ENCODE data around the gene HHLA2.
"Not testable (repeated sequence)": the region's sequence is repeated elsewhere in the genome, so short reads cannot be mapped to it uniquely, and the experiment has no call there.

Gene HHLA2

DNA sequence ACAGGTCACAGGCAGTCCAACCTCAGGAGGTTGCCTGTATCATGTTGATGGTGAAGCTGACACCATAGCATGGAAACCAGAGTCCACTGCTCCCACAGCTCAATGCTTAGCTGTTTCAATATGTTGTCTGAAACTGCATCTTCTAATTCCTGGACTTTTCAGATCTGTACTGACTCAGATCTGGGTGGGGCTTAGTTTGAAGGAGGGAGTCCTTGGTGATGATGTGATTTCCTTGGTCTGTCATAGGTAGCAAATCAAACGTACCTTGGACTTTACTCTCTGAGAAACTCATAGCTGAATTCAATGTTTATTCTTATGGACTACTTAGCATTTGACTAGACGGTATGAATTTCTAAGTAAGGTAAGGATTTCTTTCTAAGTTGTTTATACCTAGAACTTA is at the start of gene HHLA2:
Gene HHLA2 (plus strand): TSS at position 310 of the 400 bp plus-strand sequence. CDS start 55,266 bp downstream, outside the sequence.
- Histone ChIP-seq H3K4me3 (no peak within 1 kb of the TSS), H3K27ac (no peak within 1 kb of the TSS)

DNA sequence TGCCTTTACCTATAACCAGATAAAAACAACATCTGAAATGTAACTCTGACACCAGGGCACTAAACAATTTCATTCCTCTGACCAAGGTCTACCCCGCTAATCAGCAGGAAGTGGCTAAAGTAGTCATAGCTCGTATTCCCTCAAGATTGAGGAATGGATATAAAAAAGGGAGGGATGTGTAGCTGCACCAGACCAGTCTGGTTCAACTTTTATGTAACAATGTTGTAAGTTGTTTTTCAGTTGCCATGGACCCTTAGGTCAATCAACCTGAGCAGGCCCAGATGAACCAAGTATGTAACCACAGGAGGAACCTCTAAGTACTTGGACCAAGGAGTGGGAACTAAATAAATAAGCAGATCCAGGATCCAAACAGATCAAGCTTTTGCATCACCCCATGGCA is 45.7 kb upstream of the HHLA2 start:
- Histone ChIP-seq H3K27ac (no peak overlapping the region), H3K4me3 (no peak overlapping the region)

- Histone ChIP-seq H3K4me3 (no peak overlapping the region), H3K27ac (no peak overlapping the region)
These were observed 45.1 kb upstream of the HHLA2 start for GRCh38 chr3:108251265-108251664.

DNA sequence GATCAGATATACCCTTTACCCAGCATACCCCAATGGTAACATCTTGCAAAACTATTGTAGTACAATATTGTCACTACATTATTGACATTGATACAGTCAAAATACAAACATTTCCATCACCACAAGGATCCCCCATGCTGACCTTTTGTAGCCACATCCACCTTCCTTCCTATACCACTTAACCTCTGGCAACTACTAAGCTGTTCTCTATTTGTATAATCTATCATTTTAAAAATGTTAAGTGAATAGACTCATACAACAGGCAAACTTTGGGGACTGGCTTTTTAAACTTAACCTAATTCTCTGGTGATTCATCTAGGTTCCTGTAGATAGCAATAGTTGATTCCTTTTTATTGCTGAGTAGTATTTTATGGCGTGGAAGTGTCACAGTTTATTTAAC is 44.5 kb upstream of the HHLA2 start:
- Histone ChIP-seq H3K27ac (no peak overlapping the region), H3K4me3 (no peak overlapping the region)

- H3K4me3 ChIP-seq, result no peak overlapping the region
- H3K27ac ChIP-seq, result no peak overlapping the region
These were observed 41.2 kb upstream of the HHLA2 start for GRCh38 chr3:108255131-108255530.

- not testable (repeated sequence) for H3K4me3 ChIP-seq, H3K27ac ChIP-seq
These were observed 31.6 kb upstream of the HHLA2 start for GRCh38 chr3:108264534-108265298.

DNA sequence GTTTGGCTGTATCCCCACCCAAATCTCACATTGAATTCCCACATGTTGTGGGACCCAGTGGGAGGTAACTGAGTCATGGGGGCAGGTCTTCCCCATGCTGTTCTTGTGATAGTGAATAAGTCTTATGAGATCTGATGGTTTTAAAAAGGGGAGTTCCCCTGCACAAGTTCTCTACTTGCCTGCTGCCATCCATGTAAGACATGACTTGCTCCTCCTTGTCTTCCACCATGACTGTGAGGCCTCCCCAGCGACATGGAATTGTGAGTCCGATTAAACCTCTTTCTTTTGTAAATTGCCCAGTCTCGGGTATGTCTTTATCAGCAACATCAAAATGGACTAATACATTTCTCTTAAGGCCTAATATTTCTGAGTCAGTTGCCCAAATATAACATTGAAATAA is 28.1 kb upstream of the HHLA2 start:
- H3K4me3 ChIP-seq, H3K27ac ChIP-seq: not testable (repeated sequence)

GRCh38 chr3:108271626-108272025 is 24.7 kb upstream of the HHLA2 start:
- Histone ChIP-seq H3K4me3 (no peak overlapping the region), H3K27ac (no peak overlapping the region)

- not testable (repeated sequence) for H3K4me3 ChIP-seq, H3K27ac ChIP-seq
These were observed 17.3 kb upstream of the HHLA2 start for GRCh38 chr3:108279066-108279465.

DNA sequence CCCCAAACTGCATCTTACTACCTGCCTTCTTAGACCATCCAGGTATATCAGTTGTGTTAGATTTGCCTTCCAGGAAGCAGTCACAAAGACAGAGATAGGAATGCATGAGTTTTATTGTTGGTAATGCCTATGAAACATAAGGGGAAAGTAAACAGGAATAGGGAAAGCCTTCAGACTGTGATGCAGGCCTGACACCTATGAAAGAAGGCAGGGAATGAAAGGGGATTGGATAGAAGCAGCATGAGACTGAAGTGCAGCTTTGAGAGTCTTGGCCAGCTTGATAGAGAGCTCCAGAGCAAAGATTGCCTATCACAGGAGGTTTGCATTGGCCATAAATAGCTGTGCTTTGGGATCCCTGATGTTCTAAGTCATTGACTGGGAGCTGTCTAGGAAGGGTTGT is 15.9 kb upstream of the HHLA2 start:
- H3K27ac ChIP-seq, result no peak overlapping the region
- H3K4me3 ChIP-seq, result no peak overlapping the region

DNA sequence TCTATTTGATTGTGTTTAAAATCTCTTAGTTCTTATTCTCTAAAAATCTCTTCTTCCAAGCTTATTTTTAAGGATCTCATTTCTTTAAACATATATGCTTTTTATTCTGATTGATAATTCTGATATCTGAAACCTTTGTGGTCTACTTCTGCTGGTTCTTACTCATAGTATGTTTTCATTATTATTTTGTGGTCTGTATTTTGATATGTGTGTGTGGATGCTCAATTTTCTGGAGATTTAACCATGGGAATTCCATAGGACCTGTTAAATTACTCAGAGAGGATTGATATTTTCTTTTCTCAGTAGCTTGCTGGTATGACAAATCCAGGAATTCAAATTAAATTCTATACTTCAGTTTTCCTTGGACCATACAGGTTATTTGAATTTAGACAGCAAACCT is 14.7 kb upstream of the HHLA2 start:
- Histone ChIP-seq H3K4me3 (no peak overlapping the region), H3K27ac (no peak overlapping the region)

DNA sequence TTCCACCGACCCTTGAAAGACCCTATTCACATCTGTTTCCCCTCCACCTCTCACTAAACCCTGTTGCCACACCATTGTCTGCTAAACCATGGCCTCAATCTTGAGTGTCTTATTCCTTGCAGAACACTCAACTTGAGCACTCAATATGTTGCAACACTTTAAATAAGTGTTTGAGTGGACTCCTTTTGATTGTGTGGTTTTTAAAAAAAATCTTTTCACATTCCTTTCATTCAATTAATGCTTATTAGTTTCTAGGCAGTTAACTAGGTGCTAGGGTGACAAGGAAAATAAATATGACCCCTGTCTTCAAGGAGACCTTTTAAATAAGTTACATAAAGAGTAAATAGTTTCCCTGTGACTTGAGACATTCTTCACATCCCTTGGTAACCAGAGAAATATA is 13.3 kb upstream of the HHLA2 start:
- H3K4me3 ChIP-seq, result no peak overlapping the region
- H3K27ac ChIP-seq, result no peak overlapping the region

DNA sequence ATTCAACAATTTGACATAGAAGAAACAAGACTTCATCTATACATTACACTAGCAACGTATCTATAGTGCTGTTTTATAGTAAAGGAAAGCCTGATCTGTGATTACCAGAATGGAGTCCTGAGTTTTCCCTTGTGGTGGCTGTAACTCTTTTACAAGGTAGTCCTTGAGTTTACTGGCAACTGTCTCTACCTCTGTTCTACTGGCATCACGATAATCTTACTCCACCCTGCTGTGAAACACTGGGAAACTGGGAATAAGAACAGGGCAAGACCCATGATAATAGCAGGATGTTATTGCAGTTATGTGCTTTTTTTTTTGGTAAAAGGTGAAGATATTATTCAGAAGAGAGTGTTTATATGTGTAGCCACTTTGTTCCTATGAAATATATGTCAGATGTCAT is 12.4 kb upstream of the HHLA2 start:
- no peak overlapping the region for H3K27ac ChIP-seq
- H3K4me3 ChIP-seq, result no peak overlapping the region

DNA sequence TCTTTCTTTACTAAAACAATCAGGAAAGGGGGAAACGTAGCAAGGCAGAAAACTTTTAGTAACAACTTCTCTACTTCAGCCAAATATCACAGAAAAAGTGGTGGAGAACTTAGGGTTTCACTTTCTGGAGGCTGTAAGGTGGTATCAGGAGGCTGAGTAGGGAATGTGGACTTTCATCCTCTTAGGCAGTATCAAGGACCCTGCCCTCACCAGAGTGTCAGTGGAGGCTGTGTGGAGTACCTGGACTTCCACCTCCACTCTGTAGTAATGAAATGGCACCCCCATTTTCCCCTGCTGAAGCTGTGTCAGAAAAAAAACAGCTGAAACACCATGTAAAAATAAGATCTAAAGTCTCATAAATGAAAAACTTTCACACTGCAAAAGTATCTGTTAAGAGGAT is 11.2 kb upstream of the HHLA2 start:
- no peak overlapping the region for H3K27ac ChIP-seq

GRCh38 chr3:108287146-108287545 is 9.2 kb upstream of the HHLA2 start:
- Histone ChIP-seq H3K27ac (no peak overlapping the region), H3K4me3 (no peak overlapping the region)

More for the DNA sequence above, 11.2 kb upstream of the HHLA2 start:
- no peak overlapping the region for H3K4me3 ChIP-seq

GRCh38 chr3:108288193-108288592 is 8.2 kb upstream of the HHLA2 start:
- not testable (repeated sequence) for H3K27ac ChIP-seq, H3K4me3 ChIP-seq

DNA sequence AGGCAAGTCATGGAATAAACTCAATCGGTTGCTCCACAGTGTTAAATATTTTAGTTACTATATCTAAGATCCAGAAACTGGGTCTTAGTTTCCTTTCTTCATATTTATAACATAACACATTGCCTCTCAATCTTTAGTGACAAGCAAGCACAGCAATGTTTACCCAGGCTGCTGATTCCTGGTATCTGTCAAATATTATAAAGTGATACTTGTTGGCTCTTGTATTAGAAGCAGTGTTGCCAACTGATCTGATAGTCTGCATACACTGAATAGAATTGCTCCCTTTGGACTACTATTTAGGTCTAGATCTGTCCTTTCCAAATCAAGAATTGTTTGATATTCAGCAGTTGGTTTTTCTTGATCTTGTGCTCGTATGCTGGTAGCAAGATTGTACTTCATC is 7.2 kb upstream of the HHLA2 start:
- H3K27ac ChIP-seq, result no peak overlapping the region
- no peak overlapping the region for H3K4me3 ChIP-seq

DNA sequence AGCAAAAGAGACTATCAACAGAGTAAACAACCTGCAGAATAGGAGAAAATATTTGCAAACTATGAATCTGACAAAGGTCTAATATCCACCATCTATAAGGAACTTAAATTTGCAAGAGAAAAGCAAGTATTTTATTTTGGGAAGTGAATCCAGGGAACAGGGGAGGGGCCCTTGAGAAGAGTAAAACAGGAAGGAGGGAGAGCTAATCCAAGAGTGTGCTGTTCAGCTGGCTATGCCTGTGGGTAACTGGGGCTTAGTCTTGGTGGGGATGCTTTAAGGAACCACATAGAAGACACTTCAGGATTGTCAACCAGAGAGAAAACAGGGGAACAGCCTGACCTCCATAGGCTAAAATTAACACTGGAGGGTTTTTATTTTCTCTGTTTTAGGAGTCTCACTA is 3.9 kb upstream of the HHLA2 start:
- H3K27ac ChIP-seq, result peak overlapping the region in 1 of 21 experiments; percentile 44
- H3K4me3 ChIP-seq, result no peak overlapping the region

GRCh38 chr3:108292905-108293328 is 3.4 kb upstream of the HHLA2 start:
- no peak overlapping the region for H3K4me3 ChIP-seq
- peak overlapping the region in 1 of 21 experiments; percentile 44 for H3K27ac ChIP-seq

DNA sequence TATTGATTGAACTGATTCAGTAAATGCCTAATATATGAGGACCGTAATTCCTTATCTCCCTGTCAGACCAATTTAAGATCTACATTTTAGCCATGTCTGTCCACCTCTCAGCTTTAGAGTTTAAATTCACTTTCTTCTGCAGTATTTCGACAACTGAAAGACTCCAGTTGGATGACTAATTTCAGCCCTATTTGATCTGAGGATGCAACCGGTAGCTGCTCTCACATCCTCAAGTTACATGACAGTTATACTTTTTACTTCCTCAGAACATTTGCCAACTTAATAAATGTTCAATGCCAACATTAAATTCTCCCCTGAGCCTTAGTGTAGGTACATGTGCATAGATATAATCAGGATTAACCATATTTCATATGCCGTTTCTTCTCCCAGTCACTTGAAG is 2.5 kb upstream of the HHLA2 start:
- no peak overlapping the region for H3K4me3 ChIP-seq
- H3K27ac ChIP-seq, result no peak overlapping the region

- no peak overlapping the region for H3K27ac ChIP-seq
These were observed 750 bp upstream of the HHLA2 start for GRCh38 chr3:108295421-108296175.

More at GRCh38 chr3:108295421-108296175, 750 bp upstream of the HHLA2 start:
- no peak overlapping the region for H3K4me3 ChIP-seq
